HepG2 (cell line): ENCODE measurements around the gene MYD88. TPM values are rescaled to one million over a fixed set of nuclear protein-coding genes. Genes with fewer than 3 reads are reported as not detected.

Source experiments
- ATAC-seq: fragments of 200-7000 bp; cut with Tn5 transposase; 3 replicates; pipeline ENCODE4 v1.9.1; 2020; ENCODE audit warnings: mild to moderate bottlenecking, moderate library complexity
- BruUV-seq: library from RNA; stranded (reverse); fragments of 400-500 nt; replicated peaks from 2 replicates; lab custom pipeline; 2021; lab: Mats Ljungman, UMichigan
- CTCF ChIA-PET: fragments of 300-600 bp; formaldehyde crosslinking; extraction: SDS; loops from one replicate; lab custom pipeline; 2021; ENCODE audit warnings: low total read pairs, inconsistent platforms, low intra/inter-chr PET ratio; lab: Yijun Ruan, JAX
- POLR2A ChIA-PET: fragments of 350-600 bp; sonication (Branson Sonifier 250); formaldehyde crosslinking; loops from one replicate; lab custom pipeline; 2020; ENCODE audit warnings: antibody characterized with exemption, inconsistent platforms; lab: Yijun Ruan, JAX
- DNase-seq: peaks from one replicate; pipeline ENCODE4 v3.0.0-alpha.2; 2015; ENCODE audit warnings: low spot score
- FAIRE-seq: peaks from 3 replicates; lab custom pipeline; 2011; peaks lifted over from hg19 to GRCh38; lab: Jason Lieb, UNC
- H2AFZ ChIP-seq: one replicate; pipeline ENCODE4 v1.6.1; 2011; ENCODE audit warnings: low read length, inconsistent platforms
- H3K27ac ChIP-seq: fragments of 300-600 bp; 3 replicates; pipeline ENCODE4 v1.8.0; 2011; ENCODE audit warnings: mixed run types, mild to moderate bottlenecking, mixed read lengths, low read length, inconsistent platforms; ENCODE audit not compliant: insufficient read depth; ENCODE audit errors: extremely low read length
- H3K27me3 ChIP-seq, 2 experiments: fragments of 200-600 bp in 1 of 2; 2 replicates in 1 of 2; 3 replicates in 1 of 2; pipeline versions ENCODE4 v1.6.0 to v1.8.0; 2011; ENCODE audit warnings: low read length in 2 of 2, mild to moderate bottlenecking in 2 of 2, moderate library complexity in 2 of 2, inconsistent platforms in 1 of 2; ENCODE audit not compliant: insufficient read depth in 2 of 2, control insufficient read depth in 1 of 2
- H3K36me3 ChIP-seq, 2 experiments: fragments of 200-600 bp in 1 of 2; replicated peaks in 1 of 2; 2 replicates in 1 of 2; 3 replicates in 1 of 2; pipeline versions ENCODE4 v1.5.1 to v1.8.0; 2011; ENCODE audit warnings: low read length in 2 of 2, inconsistent platforms in 1 of 2; ENCODE audit not compliant: insufficient read depth in 2 of 2, control insufficient read depth in 1 of 2
- H3K4me1 ChIP-seq: 2 replicates; pipeline ENCODE4 v1.5.1; 2012; ENCODE audit warnings: low read length, inconsistent platforms; ENCODE audit not compliant: insufficient read depth
- H3K4me2 ChIP-seq: 2 replicates; pipeline ENCODE4 v1.6.0; 2011; ENCODE audit warnings: low read depth, low read length, inconsistent platforms
- H3K4me3 ChIP-seq, 3 experiments: fragments of 200-600 bp in 1 of 3; sonication (generic), shearing (Covaris generic) in 1 of 3; replicated peaks in 1 of 3; 2 replicates each; pipeline ENCODE4 v1.5.1; 2011 to 2016; ENCODE audit warnings: low read length in 3 of 3, inconsistent platforms in 2 of 3, low read depth in 2 of 3, mild to moderate bottlenecking in 2 of 3, control low read depth in 1 of 3, mixed read lengths in 1 of 3; ENCODE audit not compliant: insufficient read depth in 1 of 3
- H3K79me2 ChIP-seq: one replicate; pipeline ENCODE4 v1.6.1; 2011; ENCODE audit warnings: low read length, inconsistent platforms; ENCODE audit not compliant: insufficient read depth
- H3K9ac ChIP-seq: 2 replicates; pipeline ENCODE4 v1.6.0; 2011; ENCODE audit warnings: mild to moderate bottlenecking, low read depth, low read length, inconsistent platforms; ENCODE audit not compliant: insufficient read depth
- H3K9me3 ChIP-seq: 2 replicates; pipeline ENCODE4 v1.5.1; 2012; ENCODE audit warnings: mild to moderate bottlenecking, low read length
- H4K20me1 ChIP-seq: 2 replicates; pipeline ENCODE4 v1.6.0; 2011; ENCODE audit warnings: inconsistent platforms, mild to moderate bottlenecking, low read length, moderate library complexity; ENCODE audit not compliant: insufficient read depth
- ERF ChIP-seq: IDR thresholded peaks from 2 replicates; pipeline ENCODE4 v1.6.1; 2018; ENCODE audit warnings: missing biosample characterization, missing genetic modification reagents
- GATAD2A ChIP-seq: IDR thresholded peaks from 2 replicates; pipeline ENCODE4 v1.6.1; 2016
- TCF7 ChIP-seq: sonication (generic); IDR thresholded peaks from 2 replicates; pipeline ENCODE4 v1.6.1; 2016; ENCODE audit warnings: antibody characterized with exemption, low read depth
- THYN1 ChIP-seq: sonication (generic); formaldehyde crosslinking; IDR thresholded peaks from 2 replicates; pipeline ENCODE4 v1.8.1; 2023; ENCODE audit warnings: low read depth, mild to moderate bottlenecking, moderate library complexity, missing genetic modification reagents, borderline replicate concordance
- U2AF2 ChIP-seq: fragments of 200-400 bp; formaldehyde crosslinking; IDR thresholded peaks from 2 replicates; pipeline ENCODE4 v1.6.1; 2017; ENCODE audit warnings: low read depth, mild to moderate bottlenecking, low read length
- ZBTB33 ChIP-seq: sonication (generic); formaldehyde crosslinking; IDR thresholded peaks from 2 replicates; pipeline ENCODE4 v1.4.0; 2020; ENCODE audit warnings: missing genetic modification reagents
- ZBTB38 ChIP-seq: sonication (generic); formaldehyde crosslinking; IDR thresholded peaks from 2 replicates; pipeline ENCODE4 v1.5.1; 2020; ENCODE audit warnings: mild to moderate bottlenecking, missing genetic modification reagents
- ZNF513 ChIP-seq: sonication (generic); formaldehyde crosslinking; conservative IDR thresholded peaks from 2 replicates; pipeline ENCODE4 v1.5.0; 2020; ENCODE audit warnings: missing genetic modification reagents
- WGBS: methylation state at CpG from one replicate; pipeline ENCODE4 v1.1.6; 2017; ENCODE audit warnings: low lambda C conversion rate; 5-methylcytosine and 5-hydroxymethylcytosine counted together
- in situ Hi-C: cut with HindIII; loops from 2 replicates; pipeline ENCODE4 v1.10.0; 2017; ENCODE audit warnings: low pct_unique_long_range_greater_than_20kb; ENCODE audit not compliant: extremely low pct_ligation_motif_present
- intact Hi-C: fragments of 100-400 bp; cut with micrococcal nuclease; formaldehyde crosslinking; loops from one replicate; pipeline ENCODE4 v1.10.0; 2022; ENCODE audit not compliant: unreplicated experiment
- polyA plus RNA-seq, 8 experiments: library from polyadenylated mRNA; depleted of rRNA in 3 of 8; stranded (reverse) in 7 of 8; unstranded in 1 of 8; fragments of >200 nt; fragmentation: Illumina TruSeq in 4 of 8; extraction: Trizol in 4 of 8; gene quantifications; 2 replicates each; pipeline versions ENCODE4 v1.2.1 to v1.2.3, GENCODE V29; 2011 to 2016; ENCODE audit warnings: low read depth in 4 of 8, missing spikeins in 1 of 8, mixed read lengths in 1 of 8; ENCODE audit not compliant: insufficient read depth in 1 of 8
- total RNA-seq, 5 experiments: library from RNA; depleted of rRNA; stranded (reverse); fragments of >200 nt; fragmentation: Illumina TruSeq; extraction: Trizol; gene quantifications; 2 replicates each; pipeline ENCODE4 v1.2.3, GENCODE V29; 2016; ENCODE audit warnings: low read depth in 1 of 5
- TF ChIP-seq, protein P1 (sequence below): sonication (generic); formaldehyde crosslinking; IDR thresholded peaks from 2 replicates; pipeline ENCODE4 v1.4.0; 2020; ENCODE audit warnings: missing genetic modification reagents, borderline replicate concordance
- TF ChIP-seq, protein P2 (sequence below), 2 experiments: IDR thresholded peaks; 2 replicates each; pipeline ENCODE4 v1.6.1; 2011 to 2012; ENCODE audit warnings: low read length in 2 of 2, borderline replicate concordance in 1 of 2, low read depth in 1 of 2, mild to moderate bottlenecking in 1 of 2, moderate library complexity in 1 of 2

MYD88 gene
- total and polyA plus RNA-seq, 2 of the 13 experiments (the other 11 are each of a cell fraction or from before 2014, with no cell fraction given), result 7.6 to 32.7 TPM

DNA sequence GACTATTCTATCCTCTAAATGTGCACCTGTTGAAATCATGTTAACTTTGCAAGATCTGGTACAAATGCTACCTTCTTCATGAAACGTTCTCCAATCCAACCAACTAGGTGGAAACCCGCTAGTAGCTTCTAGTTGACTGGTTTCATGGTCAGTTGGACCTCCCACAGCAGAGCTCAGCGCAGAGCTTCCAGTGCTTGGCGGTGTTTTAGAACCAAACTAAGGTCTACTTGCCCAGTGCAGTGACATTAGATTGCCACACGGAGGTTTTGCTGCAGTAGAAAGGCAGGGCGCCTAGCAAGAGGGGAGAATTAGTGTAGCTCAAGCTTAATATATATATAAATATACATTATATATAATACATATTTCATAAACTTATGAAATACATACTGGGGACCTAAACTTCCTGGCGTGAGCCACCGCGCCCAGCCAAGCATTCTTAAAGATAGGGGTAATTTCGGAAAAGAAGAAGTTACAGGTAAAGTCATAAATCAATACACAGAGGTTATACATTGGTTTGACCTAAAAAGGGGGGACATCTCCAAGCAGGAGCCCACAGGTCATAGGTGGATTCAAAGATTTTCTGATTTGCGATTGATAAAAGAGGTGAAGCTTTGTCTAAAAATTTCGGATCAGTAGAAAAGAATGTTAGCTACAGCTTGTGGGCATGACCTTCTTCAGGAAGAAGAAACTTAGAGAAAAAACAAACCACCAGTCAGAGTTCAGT, 24.8 kb downstream of the MYD88 start:
- Histone ChIP-seq H3K4me3 (no peak overlapping the region), H3K4me2 (peak overlapping the region; percentile 86), H3K27ac (peak overlapping the region; percentile 96), H3K4me1 (peaks cover 36% of the 10 kb centered on the region), H3K79me2 (peaks cover 25% of the 10 kb centered on the region), H3K27me3 (no peaks in the 10 kb centered on the region; a peak in 1 of 5 replicates), H2AFZ (peak overlapping the region; percentile 92), H3K36me3 (no peaks in the 10 kb centered on the region), H4K20me1 (peaks cover 13% of the 10 kb centered on the region), H3K9me3 (no peaks in the 10 kb centered on the region), H3K9ac (no peak overlapping the region)
- 75% methylated on average over 12 of the region's 12 CpGs for WGBS
- DNase-seq, result peak; percentile 41
- ATAC-seq, result peak; percentile 12
- in situ Hi-C loops, result no loop called here
- FAIRE-seq, result peak; percentile 36
- BruUV-seq, result no TSS peak
- ChIA-PET CTCF (no interaction called here), POLR2A (interaction anchor here (0.5 to 5.1 kb wide), 5 partner anchors 24 to 60 kb away, joined by 4 to 179 read pairs (median 5); partner anchors contain the start of genes ACAA1 and MYD88)
- intact Hi-C loops, result no loop called here
- TF ChIP-seq, protein P1, sequence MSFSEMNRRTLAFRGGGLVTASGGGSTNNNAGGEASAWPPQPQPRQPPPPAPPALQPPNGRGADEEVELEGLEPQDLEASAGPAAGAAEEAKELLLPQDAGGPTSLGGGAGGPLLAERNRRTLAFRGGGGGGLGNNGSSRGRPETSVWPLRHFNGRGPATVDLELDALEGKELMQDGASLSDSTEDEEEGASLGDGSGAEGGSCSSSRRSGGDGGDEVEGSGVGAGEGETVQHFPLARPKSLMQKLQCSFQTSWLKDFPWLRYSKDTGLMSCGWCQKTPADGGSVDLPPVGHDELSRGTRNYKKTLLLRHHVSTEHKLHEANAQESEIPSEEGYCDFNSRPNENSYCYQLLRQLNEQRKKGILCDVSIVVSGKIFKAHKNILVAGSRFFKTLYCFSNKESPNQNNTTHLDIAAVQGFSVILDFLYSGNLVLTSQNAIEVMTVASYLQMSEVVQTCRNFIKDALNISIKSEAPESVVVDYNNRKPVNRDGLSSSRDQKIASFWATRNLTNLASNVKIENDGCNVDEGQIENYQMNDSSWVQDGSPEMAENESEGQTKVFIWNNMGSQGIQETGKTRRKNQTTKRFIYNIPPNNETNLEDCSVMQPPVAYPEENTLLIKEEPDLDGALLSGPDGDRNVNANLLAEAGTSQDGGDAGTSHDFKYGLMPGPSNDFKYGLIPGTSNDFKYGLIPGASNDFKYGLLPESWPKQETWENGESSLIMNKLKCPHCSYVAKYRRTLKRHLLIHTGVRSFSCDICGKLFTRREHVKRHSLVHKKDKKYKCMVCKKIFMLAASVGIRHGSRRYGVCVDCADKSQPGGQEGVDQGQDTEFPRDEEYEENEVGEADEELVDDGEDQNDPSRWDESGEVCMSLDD (CRISPR knock-in tag), result no peak
- no peak for TF ChIP-seq U2AF2
- TF ChIP-seq ZBTB33, result peak; percentile 95
- TF ChIP-seq TCF7, result no peak
- TF ChIP-seq THYN1 (CRISPR knock-in tag), result no peak
- peak; percentile 54; the same call in 1 of the 2 replicates for TF ChIP-seq ZBTB38 (CRISPR knock-in tag)
- TF ChIP-seq ERF, result no peak
- TF ChIP-seq ZNF513 (CRISPR knock-in tag), result no peak
- TF ChIP-seq, protein P2, sequence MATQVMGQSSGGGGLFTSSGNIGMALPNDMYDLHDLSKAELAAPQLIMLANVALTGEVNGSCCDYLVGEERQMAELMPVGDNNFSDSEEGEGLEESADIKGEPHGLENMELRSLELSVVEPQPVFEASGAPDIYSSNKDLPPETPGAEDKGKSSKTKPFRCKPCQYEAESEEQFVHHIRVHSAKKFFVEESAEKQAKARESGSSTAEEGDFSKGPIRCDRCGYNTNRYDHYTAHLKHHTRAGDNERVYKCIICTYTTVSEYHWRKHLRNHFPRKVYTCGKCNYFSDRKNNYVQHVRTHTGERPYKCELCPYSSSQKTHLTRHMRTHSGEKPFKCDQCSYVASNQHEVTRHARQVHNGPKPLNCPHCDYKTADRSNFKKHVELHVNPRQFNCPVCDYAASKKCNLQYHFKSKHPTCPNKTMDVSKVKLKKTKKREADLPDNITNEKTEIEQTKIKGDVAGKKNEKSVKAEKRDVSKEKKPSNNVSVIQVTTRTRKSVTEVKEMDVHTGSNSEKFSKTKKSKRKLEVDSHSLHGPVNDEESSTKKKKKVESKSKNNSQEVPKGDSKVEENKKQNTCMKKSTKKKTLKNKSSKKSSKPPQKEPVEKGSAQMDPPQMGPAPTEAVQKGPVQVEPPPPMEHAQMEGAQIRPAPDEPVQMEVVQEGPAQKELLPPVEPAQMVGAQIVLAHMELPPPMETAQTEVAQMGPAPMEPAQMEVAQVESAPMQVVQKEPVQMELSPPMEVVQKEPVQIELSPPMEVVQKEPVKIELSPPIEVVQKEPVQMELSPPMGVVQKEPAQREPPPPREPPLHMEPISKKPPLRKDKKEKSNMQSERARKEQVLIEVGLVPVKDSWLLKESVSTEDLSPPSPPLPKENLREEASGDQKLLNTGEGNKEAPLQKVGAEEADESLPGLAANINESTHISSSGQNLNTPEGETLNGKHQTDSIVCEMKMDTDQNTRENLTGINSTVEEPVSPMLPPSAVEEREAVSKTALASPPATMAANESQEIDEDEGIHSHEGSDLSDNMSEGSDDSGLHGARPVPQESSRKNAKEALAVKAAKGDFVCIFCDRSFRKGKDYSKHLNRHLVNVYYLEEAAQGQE (IDR thresholded peaks at IDR 0.05; ENCODE audit: borderline replicate concordance in 1 of 2, low read depth in 1 of 2, low read length in 2 of 2), result no peak
- 0 out of 2 replicates have a peak, but pooled peaks have one; percentile 17 for TF ChIP-seq GATAD2A (CRISPR knock-in tag)
